K562 (cell line): ENCODE measurements around the gene NUBPL. TPM values are rescaled to one million over a fixed set of nuclear protein-coding genes. Genes with fewer than 3 reads are reported as not detected.

ENCODE experiments used
- ATAC-seq: fragments of 200-7000 bp; cut with Tn5 transposase; 3 replicates; pipeline ENCODE4 v1.9.1; 2020; ENCODE audit warnings: moderate library complexity
- BruUV-seq: library from RNA; stranded (reverse); fragments of 400-500 nt; replicated peaks from 2 replicates; lab custom pipeline; 2021; lab: Mats Ljungman, UMichigan
- CTCF ChIA-PET: fragments of 300-600 bp; formaldehyde crosslinking; extraction: SDS; loops from one replicate; lab custom pipeline; 2021; ENCODE audit warnings: low intra/inter-chr PET ratio; lab: Yijun Ruan, JAX
- POLR2A ChIA-PET: fragments of 300-600, 350-650 bp; sonication (Branson Sonifier 250); formaldehyde crosslinking; extraction: SDS; loops from one replicate; lab custom pipeline; 2021; ENCODE audit warnings: antibody characterized with exemption, inconsistent platforms; lab: Yijun Ruan, JAX
- DNase-seq, 4 experiments: peaks; one replicate each; pipeline versions ENCODE4 v3.0.0 to v3.0.0-alpha.2; 2011 to 2018; ENCODE audit warnings: low spot score in 3 of 4, mixed read lengths in 3 of 4; ENCODE audit errors: extremely low read depth in 1 of 4
- FAIRE-seq: peaks from 2 replicates; lab custom pipeline; 2011; peaks lifted over from hg19 to GRCh38; lab: Jason Lieb, UNC
- H2AFZ ChIP-seq: 2 replicates; pipeline ENCODE4 v1.6.0; 2011; ENCODE audit warnings: low read depth, low read length, control low read depth, inconsistent platforms
- H3K27ac ChIP-seq: fragments of 200-600 bp; 3 replicates; pipeline ENCODE4 v1.8.0; 2011; ENCODE audit warnings: low read depth, mild to moderate bottlenecking, control low read depth, inconsistent platforms, low read length, moderate library complexity, mixed read lengths; ENCODE audit errors: extremely low read depth
- H3K27me3 ChIP-seq, 2 experiments: fragments of 300-600 bp in 1 of 2; 2 replicates in 1 of 2; 3 replicates in 1 of 2; pipeline versions ENCODE4 v1.6.0 to v1.8.0; 2011; ENCODE audit warnings: inconsistent platforms in 2 of 2, low read length in 2 of 2, mild to moderate bottlenecking in 1 of 2, mixed read lengths in 1 of 2, moderate library complexity in 1 of 2; ENCODE audit not compliant: control insufficient read depth in 2 of 2, insufficient read depth in 2 of 2
- H3K36me3 ChIP-seq: fragments of 300-600 bp; 3 replicates; pipeline ENCODE4 v1.8.0; 2011; ENCODE audit warnings: mild to moderate bottlenecking, low read length, inconsistent platforms; ENCODE audit not compliant: control insufficient read depth, insufficient read depth
- H3K4me1 ChIP-seq, 2 experiments: fragments of 200-600 bp in 1 of 2; replicated peaks in 1 of 2; 2 replicates in 1 of 2; 3 replicates in 1 of 2; pipeline versions ENCODE4 v1.5.1 to v1.8.0; 2011; ENCODE audit warnings: inconsistent platforms in 2 of 2, low read length in 2 of 2, mild to moderate bottlenecking in 1 of 2, mixed read lengths in 1 of 2, moderate library complexity in 1 of 2; ENCODE audit not compliant: control insufficient read depth in 2 of 2, insufficient read depth in 2 of 2
- H3K4me2 ChIP-seq: 2 replicates; pipeline ENCODE4 v1.6.1; 2011; ENCODE audit warnings: low read length, control low read depth, inconsistent platforms, mixed read lengths; ENCODE audit not compliant: insufficient read depth
- H3K4me3 ChIP-seq: fragments of 200-600 bp; sonication (generic), shearing (Covaris generic); 2 replicates; pipeline ENCODE4 v1.5.1; 2016; ENCODE audit warnings: control low read depth, inconsistent platforms
- H3K79me2 ChIP-seq: fragments of 200-600 bp; 3 replicates; pipeline ENCODE4 v1.8.0; 2011; ENCODE audit warnings: low read length, inconsistent platforms; ENCODE audit not compliant: control insufficient read depth, insufficient read depth
- H3K9ac ChIP-seq, 2 experiments: 2 replicates each; pipeline versions ENCODE4 v1.6.0 to v1.6.1; 2011; ENCODE audit warnings: low read depth in 2 of 2, low read length in 2 of 2, control low read depth in 1 of 2, inconsistent platforms in 1 of 2, mild to moderate bottlenecking in 1 of 2, mixed read lengths in 1 of 2; ENCODE audit not compliant: insufficient read depth in 1 of 2
- H3K9me1 ChIP-seq: one replicate; pipeline ENCODE4 v1.6.0; 2011; ENCODE audit warnings: inconsistent platforms, mild to moderate bottlenecking, low read length, moderate library complexity; ENCODE audit not compliant: control insufficient read depth, insufficient read depth
- H3K9me3 ChIP-seq: replicated peaks from 2 replicates; pipeline ENCODE4 v1.5.1; 2011; ENCODE audit warnings: low read depth, low read length, inconsistent platforms; ENCODE audit not compliant: control insufficient read depth, insufficient read depth
- H4K20me1 ChIP-seq: replicated peaks from 2 replicates; pipeline ENCODE4 v1.6.1; 2011; ENCODE audit warnings: low read length, inconsistent platforms, mixed read lengths; ENCODE audit not compliant: control insufficient read depth, insufficient read depth
- DDX20 ChIP-seq: fragments of 450-650 bp; IDR thresholded peaks from 2 replicates; pipeline ENCODE4 v1.6.1; 2016; ENCODE audit warnings: missing genetic modification characterization, low read depth, mild to moderate bottlenecking, missing compliant biosample characterization, moderate library complexity
- FOXK2 ChIP-seq, 2 experiments: fragments of 450-650 bp; IDR thresholded peaks in 1 of 2; conservative IDR thresholded peaks in 1 of 2; 2 replicates each; pipeline ENCODE4 v1.6.1; 2016; ENCODE audit warnings: low read depth in 2 of 2, mild to moderate bottlenecking in 1 of 2
- GABPA ChIP-seq: fragments of 200-800 bp; sonication (Bioruptor generic); conservative IDR thresholded peaks from 2 replicates; pipeline ENCODE4 v1.6.1; 2016; ENCODE audit warnings: low read depth, missing genetic modification characterization, missing compliant biosample characterization
- NBN ChIP-seq: fragments of 450-650 bp; IDR thresholded peaks from 2 replicates; pipeline ENCODE4 v1.6.1; 2016; ENCODE audit warnings: low read depth, mild to moderate bottlenecking
- PURB ChIP-seq: sonication (generic); formaldehyde crosslinking; IDR thresholded peaks from 2 replicates; pipeline ENCODE4 v1.9.0; 2021; ENCODE audit warnings: low read depth, mild to moderate bottlenecking, missing genetic modification reagents
- ZNF699 ChIP-seq: fragments of 250-450 bp; sonication (Bioruptor Pico); IDR thresholded peaks from 2 replicates; pipeline ENCODE4 v1.8.0; 2021; ENCODE audit warnings: mild to moderate bottlenecking, moderate library complexity; ENCODE audit not compliant: insufficient replicate concordance
- WGBS: fragments of 100-300 bp; shearing (Covaris generic); methylation state at CpG from one replicate; pipeline ENCODE4 v1.1.6; 2016; ENCODE audit warnings: low coverage, mixed read lengths; ENCODE audit not compliant: insufficient coverage; ENCODE audit errors: missing lambda C conversion rate; 5-methylcytosine and 5-hydroxymethylcytosine counted together
- in situ Hi-C: fragments of 300-500 bp; cut with MboI; formaldehyde crosslinking; loops from 4 replicates; pipeline ENCODE4 v1.15.0; 2018; ENCODE audit warnings: inconsistent platforms, mixed read lengths
- intact Hi-C: fragments of 100-400 bp; cut with micrococcal nuclease; formaldehyde crosslinking; loops from 2 replicates; pipeline ENCODE4 v1.14.2; 2022
- polyA plus RNA-seq, 8 experiments: library from polyadenylated mRNA; depleted of rRNA in 4 of 8; stranded (reverse) in 5 of 8; unstranded in 3 of 8; fragments of >200 nt; fragmentation: Nextera tagmentation in 2 of 8; fragmentation: Illumina TruSeq in 1 of 8; extraction: Ambion mirVana in 2 of 8; extraction: Trizol in 1 of 8; gene quantifications; 2 replicates each; pipeline versions ENCODE4 v1.2.1 to v1.2.3, GENCODE V29; 2011 to 2014; ENCODE audit warnings: inconsistent platforms in 1 of 8, missing spikeins in 1 of 8
- total RNA-seq, 7 experiments: library from RNA; depleted of rRNA in 6 of 7; stranded (reverse); fragments of >200 nt in 6 of 7; fragmentation: Illumina TruSeq in 2 of 7; extraction: Trizol in 2 of 7; gene quantifications; 2 replicates each; pipeline versions ENCODE4 v1.2.1 to v1.2.3, GENCODE V29; 2011 to 2021; ENCODE audit warnings: low replicate concordance in 1 of 7
- TF ChIP-seq, protein P1 (sequence below): fragments of 250-450 bp; sonication (Bioruptor Pico); IDR thresholded peaks from 2 replicates; pipeline ENCODE4 v1.4.0; 2020; ENCODE audit warnings: borderline replicate concordance

NUBPL gene
- total and polyA plus RNA-seq, 9 of the 15 experiments (the other 6 are each of a cell fraction or from before 2014, with no cell fraction given): 3.2 to 8.7 (median 6.1) TPM

DNA sequence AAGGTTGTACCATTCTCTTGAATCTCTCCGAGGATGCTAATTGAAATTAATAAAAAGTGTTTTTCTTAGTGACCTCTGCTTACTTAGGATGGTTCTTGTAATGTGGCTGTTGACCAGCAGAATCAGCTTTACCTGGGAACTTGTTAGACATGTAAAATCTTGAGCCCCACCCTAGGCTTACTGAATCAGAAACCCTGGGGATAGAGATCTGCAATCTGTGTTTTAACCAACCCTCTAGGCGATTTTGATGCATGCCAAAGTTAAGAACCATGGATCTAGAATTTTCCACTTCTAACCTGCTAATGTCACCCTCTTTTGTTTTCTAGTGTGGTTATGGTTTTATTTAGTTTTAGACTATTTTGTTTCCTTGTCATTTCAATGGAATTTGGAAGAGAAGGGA lies 6.5 kb downstream of the NUBPL start (continued):
- TF ChIP-seq ZNF699 (CRISPR knock-in tag): no peak
- no peak for TF ChIP-seq FOXK2 (conservative IDR thresholded peaks at IDR 0.05 in 1 of 2, IDR thresholded peaks at IDR 0.05 in 1 of 2; ENCODE audit: low read depth in 2 of 2)
- no peak for TF ChIP-seq NBN
- TF ChIP-seq, protein P1, sequence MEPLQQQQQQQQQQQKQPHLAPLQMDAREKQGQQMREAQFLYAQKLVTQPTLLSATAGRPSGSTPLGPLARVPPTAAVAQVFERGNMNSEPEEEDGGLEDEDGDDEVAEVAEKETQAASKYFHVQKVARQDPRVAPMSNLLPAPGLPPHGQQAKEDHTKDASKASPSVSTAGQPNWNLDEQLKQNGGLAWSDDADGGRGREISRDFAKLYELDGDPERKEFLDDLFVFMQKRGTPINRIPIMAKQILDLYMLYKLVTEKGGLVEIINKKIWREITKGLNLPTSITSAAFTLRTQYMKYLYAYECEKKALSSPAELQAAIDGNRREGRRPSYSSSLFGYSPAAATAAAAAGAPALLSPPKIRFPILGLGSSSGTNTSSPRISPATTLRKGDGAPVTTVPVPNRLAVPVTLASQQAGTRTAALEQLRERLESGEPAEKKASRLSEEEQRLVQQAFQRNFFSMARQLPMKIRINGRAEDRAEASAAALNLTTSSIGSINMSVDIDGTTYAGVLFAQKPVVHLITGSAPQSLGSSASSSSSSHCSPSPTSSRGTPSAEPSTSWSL (CRISPR knock-in tag): no peak
- no peak for TF ChIP-seq DDX20 (tag)

DNA sequence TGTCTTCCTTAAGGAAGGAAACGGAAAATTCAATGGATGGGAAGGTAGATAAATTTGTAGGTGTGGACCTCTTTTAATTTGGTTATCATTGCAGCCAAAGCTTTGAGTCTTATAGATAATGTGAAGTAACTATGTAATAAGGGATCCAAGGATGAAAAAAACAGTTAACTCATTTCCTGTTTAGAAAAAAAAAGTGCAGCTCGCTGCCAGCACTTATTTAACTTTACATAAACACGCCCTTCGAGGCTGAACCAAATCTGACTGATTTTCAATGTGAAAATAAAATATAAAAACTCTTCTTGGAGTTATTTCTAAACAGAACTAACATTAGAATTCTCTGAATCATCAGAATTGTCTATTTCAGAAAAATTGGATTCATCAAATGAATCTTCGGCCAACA lies 7.0 kb downstream of the NUBPL start:
- POLR2A ChIA-PET: no interaction called here
- intact Hi-C loops: no loop called here

More for the DNA sequence above, 7.0 kb downstream of the NUBPL start:
- no peaks in the 10 kb centered on the region for H3K9me3 ChIP-seq
- H3K4me3 ChIP-seq: no peak overlapping the region
- H3K9ac ChIP-seq: no peak overlapping the region
- no peak overlapping the region for H2AFZ ChIP-seq
- in situ Hi-C loops: no loop called here
- no peaks in the 10 kb centered on the region for H3K9me1 ChIP-seq
- no peaks in the 10 kb centered on the region for H4K20me1 ChIP-seq
- no peak for FAIRE-seq
- no peak for DNase-seq
- BruUV-seq: no TSS peak
- no peak overlapping the region for H3K4me2 ChIP-seq
- 0 out of 2 replicates have a peak, but pooled peaks have one; percentile 18 for TF ChIP-seq GABPA
- TF ChIP-seq PURB: no peak
- H3K36me3 ChIP-seq: no peaks in the 10 kb centered on the region
- H3K4me1 ChIP-seq: no peaks in the 10 kb centered on the region
- CTCF ChIA-PET: no interaction called here
- WGBS: 60% methylated on average over 5 of the region's 5 CpGs
- no peaks in the 10 kb centered on the region for H3K79me2 ChIP-seq
- H3K27ac ChIP-seq: no peak overlapping the region
- H3K27me3 ChIP-seq: no peaks in the 10 kb centered on the region
- no peak for ATAC-seq
